H1 (cell line): ENCODE results near the gene MXI1. TPM values are rescaled to one million over a fixed set of nuclear protein-coding genes. Genes with fewer than 3 reads are reported as not detected.

Experiments
- CTCF ChIA-PET: fragments of 300-600 bp; sonication (Branson Sonifier 250); formaldehyde crosslinking; loops from one replicate; lab custom pipeline; 2021; ENCODE audit not compliant: partially characterized antibody; lab: Charles Lee
- POLR2A ChIA-PET: fragments of 300-600 bp; sonication (Branson Sonifier 250); formaldehyde crosslinking; loops from one replicate; lab custom pipeline; 2021; ENCODE audit warnings: inconsistent platforms; ENCODE audit not compliant: partially characterized antibody; lab: Charles Lee
- DNase-seq, 2 experiments: peaks; one replicate each; pipeline versions ENCODE4 v3.0.0 to v3.0.0-alpha.2; 2010 to 2022; ENCODE audit warnings: low spot score in 2 of 2, low read depth in 1 of 2, mixed read lengths in 1 of 2
- FAIRE-seq: peaks from 2 replicates; lab custom pipeline; 2011; peaks lifted over from hg19 to GRCh38; lab: Jason Lieb, UNC
- H2AFZ ChIP-seq: 2 replicates; pipeline ENCODE4 v1.8.1; 2012; ENCODE audit warnings: low read length, inconsistent platforms
- H2AK5ac ChIP-seq: 2 replicates; pipeline ENCODE4 v1.6.1; 2013; ENCODE audit warnings: low read depth, low read length
- H2BK120ac ChIP-seq: replicated peaks from 2 replicates; pipeline ENCODE3; 2013; ENCODE audit warnings: low read depth, low read length, inconsistent platforms
- H2BK12ac ChIP-seq: 2 replicates; pipeline ENCODE4 v1.6.1; 2013; ENCODE audit warnings: low read depth, low read length
- H2BK15ac ChIP-seq: 2 replicates; pipeline ENCODE4 v1.6.1; 2013; ENCODE audit warnings: low read length
- H2BK20ac ChIP-seq: 2 replicates; pipeline ENCODE4 v1.6.1; 2013; ENCODE audit warnings: low read length
- H2BK5ac ChIP-seq: 2 replicates; pipeline ENCODE4 v1.6.1; 2013; ENCODE audit warnings: low read depth, low read length
- H3K14ac ChIP-seq: 2 replicates; pipeline ENCODE4 v1.6.1; 2013; ENCODE audit warnings: inconsistent platforms; ENCODE audit not compliant: insufficient read length
- H3K18ac ChIP-seq: 2 replicates; pipeline ENCODE4 v1.6.1; 2013; ENCODE audit warnings: low read length; ENCODE audit errors: extremely low read depth
- H3K23ac ChIP-seq: 2 replicates; pipeline ENCODE4 v1.6.1; 2013; ENCODE audit warnings: inconsistent platforms; ENCODE audit not compliant: insufficient read length
- H3K23me2 ChIP-seq: 2 replicates; pipeline ENCODE4 v1.6.1; 2013; ENCODE audit warnings: low read depth, low read length
- H3K27ac ChIP-seq: 2 replicates; pipeline ENCODE4 v1.6.1; 2011; ENCODE audit warnings: low read depth, low read length, inconsistent platforms
- H3K27me3 ChIP-seq, 4 experiments: replicated peaks in 1 of 4; 1 replicate in 1 of 4; 2 replicates in 3 of 4; pipeline versions ENCODE4 v1.6.1 to v1.8.1; 2011 to 2013; ENCODE audit warnings: low read length in 3 of 4, mild to moderate bottlenecking in 3 of 4, inconsistent platforms in 2 of 4, mixed read lengths in 2 of 4, moderate library complexity in 1 of 4; ENCODE audit not compliant: control insufficient read depth in 3 of 4, insufficient read depth in 3 of 4; ENCODE audit errors: extremely low read depth in 1 of 4
- H3K36me3 ChIP-seq, 4 experiments: 2 replicates each; pipeline versions ENCODE4 v1.6.1 to v1.8.1; 2011 to 2013; ENCODE audit warnings: mild to moderate bottlenecking in 4 of 4, low read length in 3 of 4, moderate library complexity in 2 of 4, control low read depth in 1 of 4, inconsistent platforms in 1 of 4; ENCODE audit not compliant: insufficient read depth in 4 of 4, control insufficient read depth in 2 of 4
- H3K4ac ChIP-seq: replicated peaks from 2 replicates; pipeline ENCODE3; 2013; ENCODE audit warnings: low read length, low read depth, mixed read lengths, inconsistent platforms; ENCODE audit not compliant: insufficient read length
- H3K4me1 ChIP-seq, 4 experiments: replicated peaks in 1 of 4; 1 replicate in 1 of 4; 2 replicates in 3 of 4; pipeline versions ENCODE4 v1.6.1 to v1.8.1; 2011 to 2013; ENCODE audit warnings: low read length in 3 of 4, inconsistent platforms in 2 of 4, mixed read lengths in 1 of 4; ENCODE audit not compliant: insufficient read depth in 4 of 4, control insufficient read depth in 3 of 4
- H3K4me2 ChIP-seq, 2 experiments: 2 replicates each; pipeline versions ENCODE4 v1.6.1 to v1.8.1; 2011 to 2013; ENCODE audit warnings: low read depth in 2 of 2, low read length in 2 of 2, control low read depth in 1 of 2, inconsistent platforms in 1 of 2, mild to moderate bottlenecking in 1 of 2; ENCODE audit not compliant: insufficient read depth in 1 of 2
- H3K4me3 ChIP-seq, 4 experiments: fragments of 200-600, 300-600 bp in 1 of 4; sonication (generic), shearing (Covaris generic), sonication (Bioruptor Twin) in 1 of 4; 2 replicates each; pipeline versions ENCODE4 v1.5.1 to v1.8.1; 2011 to 2016; ENCODE audit warnings: low read length in 4 of 4, low read depth in 3 of 4, control low read depth in 2 of 4, inconsistent platforms in 2 of 4, mild to moderate bottlenecking in 2 of 4, mixed read lengths in 1 of 4, moderate library complexity in 1 of 4; ENCODE audit not compliant: insufficient read depth in 2 of 4; ENCODE audit errors: extremely low read depth in 1 of 4
- H3K56ac ChIP-seq: replicated peaks from 2 replicates; pipeline ENCODE3; 2013; ENCODE audit warnings: low read depth, mild to moderate bottlenecking, mixed read lengths, low read length, inconsistent platforms; ENCODE audit not compliant: insufficient read length
- H3K79me1 ChIP-seq: 2 replicates; pipeline ENCODE4 v1.6.1; 2013; ENCODE audit warnings: low read depth, low read length, control low read depth
- H3K79me2 ChIP-seq, 2 experiments: 2 replicates each; pipeline versions ENCODE4 v1.6.1 to v1.8.1; 2012 to 2013; ENCODE audit warnings: low read length in 2 of 2, mild to moderate bottlenecking in 2 of 2, inconsistent platforms in 1 of 2; ENCODE audit not compliant: insufficient read depth in 2 of 2, control insufficient read depth in 1 of 2
- H3K9ac ChIP-seq, 4 experiments: replicated peaks in 1 of 4; 1 replicate in 1 of 4; 2 replicates in 3 of 4; pipeline versions ENCODE4 v1.6.1 to v1.8.1; 2011 to 2013; ENCODE audit warnings: low read depth in 3 of 4, low read length in 3 of 4, control low read depth in 2 of 4, mild to moderate bottlenecking in 2 of 4, moderate library complexity in 2 of 4, inconsistent platforms in 1 of 4; ENCODE audit errors: extremely low read depth in 1 of 4
- H3K9me3 ChIP-seq, 2 experiments: 2 replicates each; pipeline versions ENCODE4 v1.6.1 to v1.8.1; 2012 to 2013; ENCODE audit warnings: mild to moderate bottlenecking in 2 of 2, moderate library complexity in 2 of 2, control low read depth in 1 of 2, inconsistent platforms in 1 of 2, low read depth in 1 of 2, low read length in 1 of 2, mixed read lengths in 1 of 2; ENCODE audit not compliant: insufficient read depth in 2 of 2
- H4K20me1 ChIP-seq, 2 experiments: replicated peaks in 1 of 2; 2 replicates each; pipeline versions ENCODE3 to v1.8.1; 2011 to 2013; ENCODE audit warnings: inconsistent platforms in 2 of 2, low read length in 2 of 2, mild to moderate bottlenecking in 1 of 2; ENCODE audit not compliant: insufficient read depth in 2 of 2, control insufficient read depth in 1 of 2
- H4K5ac ChIP-seq: 2 replicates; pipeline ENCODE4 v1.6.1; 2013; ENCODE audit warnings: low read length, low read depth, mixed read lengths, inconsistent platforms; ENCODE audit not compliant: insufficient read length
- H4K8ac ChIP-seq: 2 replicates; pipeline ENCODE4 v1.8.0; 2013; ENCODE audit warnings: mild to moderate bottlenecking, moderate library complexity, low read length, inconsistent platforms; ENCODE audit not compliant: insufficient read depth; ENCODE audit errors: extremely low read depth
- H4K91ac ChIP-seq: replicated peaks from 2 replicates; pipeline ENCODE3; 2013; ENCODE audit warnings: low read length, mixed read lengths, inconsistent platforms; ENCODE audit not compliant: insufficient read length
- BCL11A ChIP-seq, 2 experiments: IDR thresholded peaks; one replicate each; pipeline ENCODE4 v1.6.1; 2011; ENCODE audit warnings: low read depth in 2 of 2, low read length in 2 of 2, mild to moderate bottlenecking in 2 of 2
- CHD2 ChIP-seq: IDR thresholded peaks from 2 replicates; pipeline ENCODE4 v1.6.1; 2012; ENCODE audit warnings: low read length, improper control_type of control experiment
- EGR1 ChIP-seq: IDR thresholded peaks from 2 replicates; pipeline ENCODE4 v1.6.1; 2011; ENCODE audit warnings: low read depth, low read length, borderline replicate concordance
- HDAC2 ChIP-seq, 2 experiments: fragments of 300-600 bp in 1 of 2; sonication (generic) in 1 of 2; IDR thresholded peaks; 2 replicates each; pipeline ENCODE4 v1.6.1; 2011 to 2012; ENCODE audit warnings: low read depth in 2 of 2, low read length in 2 of 2, mild to moderate bottlenecking in 2 of 2, moderate library complexity in 2 of 2, borderline replicate concordance in 1 of 2, inconsistent platforms in 1 of 2
- JUND ChIP-seq: IDR thresholded peaks from 2 replicates; pipeline ENCODE4 v1.6.1; 2011; ENCODE audit warnings: mild to moderate bottlenecking, improper control_type of control experiment, low read length
- PHF8 ChIP-seq: fragments of 200-600 bp; sonication (generic); conservative IDR thresholded peaks from 2 replicates; pipeline ENCODE4 v1.7.1; 2012; ENCODE audit warnings: low read depth, mild to moderate bottlenecking, inconsistent platforms, low read length, moderate library complexity
- POLR2A ChIP-seq, 2 experiments: IDR thresholded peaks; 1 replicate in 1 of 2; 2 replicates in 1 of 2; pipeline ENCODE4 v1.6.1; 2011; ENCODE audit warnings: low read depth in 2 of 2, low read length in 2 of 2, mild to moderate bottlenecking in 2 of 2; ENCODE audit errors: control extremely low read depth in 1 of 2
- SIN3A ChIP-seq, 2 experiments: IDR thresholded peaks in 1 of 2; conservative IDR thresholded peaks in 1 of 2; 2 replicates each; pipeline ENCODE4 v1.6.1; 2011 to 2012; ENCODE audit warnings: low read length in 2 of 2, improper control_type of control experiment in 1 of 2, low read depth in 1 of 2, mild to moderate bottlenecking in 1 of 2
- TBP ChIP-seq: IDR thresholded peaks from 2 replicates; pipeline ENCODE4 v1.6.1; 2011; ENCODE audit warnings: low read depth, low read length, improper control_type of control experiment
- WGBS, 2 experiments: shearing (Covaris generic) in 1 of 2; methylation state at CpG; one replicate each; pipeline versions ENCODE4 v1.1.6 to v1.1.7; 2013 to 2015; ENCODE audit warnings: low lambda C conversion rate in 2 of 2, mixed read lengths in 2 of 2, inconsistent platforms in 1 of 2, low coverage in 1 of 2, missing lambda C conversion rate in 1 of 2; ENCODE audit not compliant: insufficient replicate concordance in 2 of 2, insufficient coverage in 1 of 2, insufficient read length in 1 of 2; ENCODE audit errors: extremely low coverage in 1 of 2, missing lambda C conversion rate in 1 of 2; 5-methylcytosine and 5-hydroxymethylcytosine counted together
- polyA plus RNA-seq, 7 experiments: library from polyadenylated mRNA; depleted of rRNA in 3 of 7; stranded (reverse) in 5 of 7; unstranded in 2 of 7; fragments of >200 nt in 5 of 7; fragments of 200-250 nt in 2 of 7; gene quantifications; 1 replicate in 5 of 7; 2 replicates in 1 of 7; 4 replicates in 1 of 7; pipeline versions ENCODE4 v1.2.1 to v1.2.3, GENCODE V29; 2011 to 2013; ENCODE audit warnings: missing spikeins in 2 of 7, mixed read lengths in 2 of 7
- total RNA-seq: library from RNA; stranded (reverse); fragmentation: NEBNext Ultra II Directional; extraction: Animal tissue kit (Norgen Biotek cat#: 25700); gene quantifications from 2 replicates; pipeline ENCODE4 v1.2.1, GENCODE V29; 2021
- TF ChIP-seq, protein P1 (sequence below): IDR thresholded peaks from 2 replicates; pipeline ENCODE4 v1.6.1; 2011; ENCODE audit warnings: low read depth, mild to moderate bottlenecking, low read length; ENCODE audit not compliant: insufficient read depth

The MXI1 gene
- total and polyA plus RNA-seq, 2 of the 8 experiments (the other 6 are each of a cell fraction or from before 2014, with no cell fraction given) = 5.7 to 8.8 TPM

GRCh38 chr10:110306452-110306768, 99.0 kb downstream of the MXI1 start:
- no peak overlapping the region for H3K9ac ChIP-seq
- CTCF ChIA-PET = interaction anchor here (0.5 to 4.7 kb wide), 25 partner anchors 15 to 536 kb away, joined by 3 to 41 read pairs (median 4); no protein-coding TSS in a partner anchor
- FAIRE-seq (no peak), DNase-seq (no peak)
- no peak overlapping the region for H3K4ac ChIP-seq
- H3K27me3 ChIP-seq = no peaks in the 10 kb centered on the region
- 58% methylated on average over 2 of the region's 2 CpGs; no CpG with 5 or more reads in 1 of the 2 experiments for WGBS, 2 experiments
- no peak overlapping the region for H3K27ac ChIP-seq
- no peak overlapping the region for H3K23ac ChIP-seq
- no peak overlapping the region for H2BK120ac ChIP-seq
- no peak overlapping the region for H2AFZ ChIP-seq
- no peak overlapping the region for H2BK15ac ChIP-seq
- H3K18ac ChIP-seq = no peak overlapping the region
- H3K4me1 ChIP-seq = peaks cover 0 to 3% (median 0%) of the 10 kb centered on the region in 4 experiments; a peak in 1 of 7 replicates
- no peaks in the 10 kb centered on the region for H3K79me1 ChIP-seq
- H4K91ac ChIP-seq = no peak overlapping the region
- 0 out of 2 replicates have a peak, but pooled peaks cover 2% of the 10 kb centered on the region for H3K23me2 ChIP-seq
- no peak overlapping the region for H2BK12ac ChIP-seq
- no peak overlapping the region for H2AK5ac ChIP-seq
- H3K9me3 ChIP-seq = no peaks in the 10 kb centered on the region
- no peak overlapping the region for H3K56ac ChIP-seq
- H3K14ac ChIP-seq = no peak overlapping the region
- no peak overlapping the region for H3K4me2 ChIP-seq
- no peak overlapping the region for H2BK5ac ChIP-seq
- H4K20me1 ChIP-seq = peaks cover 3 to 5% of the 10 kb centered on the region in 2 experiments
- POLR2A ChIA-PET = interaction anchor here (0.9 to 2.5 kb wide), 5 partner anchors 19 to 262 kb away, joined by 3 to 7 read pairs (median 4); partner anchors contain the start of gene SMC3
- H4K8ac ChIP-seq = no peak overlapping the region
- peaks cover 6 to 31% of the 10 kb centered on the region in 2 experiments for H3K79me2 ChIP-seq
- H2BK20ac ChIP-seq = no peak overlapping the region
- H3K36me3 ChIP-seq = peaks cover 0 to 19% (median 12%) of the 10 kb centered on the region in 4 experiments; a peak in 6 of 8 replicates
- no peak overlapping the region for H3K4me3 ChIP-seq
- H4K5ac ChIP-seq = no peak overlapping the region
- TF ChIP-seq SIN3A (conservative IDR thresholded peaks at IDR 0.05 in 1 of 2, IDR thresholded peaks at IDR 0.05 in 1 of 2; ENCODE audit: low read depth in 1 of 2, low read length in 2 of 2) (no peak), CHD2 (no peak), POLR2A (IDR thresholded peaks at IDR 0.05; ENCODE audit: control extremely low read depth in 1 of 2, low read depth in 2 of 2, low read length in 2 of 2) (no peak), EGR1 (no peak), BCL11A (IDR thresholded peaks at IDR 0.05; ENCODE audit: low read depth in 2 of 2, low read length in 2 of 2) (no peak), HDAC2 (IDR thresholded peaks at IDR 0.05; ENCODE audit: borderline replicate concordance in 1 of 2, low read depth in 2 of 2, low read length in 2 of 2) (no peak), JUND (no peak), TBP (no peak), PHF8 (no peak)
- TF ChIP-seq, protein P1, sequence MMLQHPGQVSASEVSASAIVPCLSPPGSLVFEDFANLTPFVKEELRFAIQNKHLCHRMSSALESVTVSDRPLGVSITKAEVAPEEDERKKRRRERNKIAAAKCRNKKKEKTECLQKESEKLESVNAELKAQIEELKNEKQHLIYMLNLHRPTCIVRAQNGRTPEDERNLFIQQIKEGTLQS = no peak
